ENCODE results near the gene PRPF31.
A peak's percentile ranks its signal among the peaks of the same experiment; 100 is the strongest.

GRCh38 chr19:54168174-54168917 lies 52.8 kb downstream of the PRPF31 start:
- TF ChIP-seq CTCF (IDR thresholded peaks at IDR 0.05), result peak in 3 of 4 experiments; percentile 79 to 86 (median 81)
- no peak for TF ChIP-seq POLR2A (IDR thresholded peaks at IDR 0.05)
- TF ChIP-seq POLR2AphosphoS5 (IDR thresholded peaks at IDR 0.05), result no peak
